Right atrium auricular region (tissue), 2 donors: ENCODE results near the gene ACSBG1. TPM values are rescaled to one million over a fixed set of nuclear protein-coding genes. Genes with fewer than 3 reads are reported as not detected.

ENCODE experiments used
- DNase-seq: peaks from one replicate; pipeline ENCODE4 v3.0.0-alpha.2; 2019; ENCODE audit warnings: low spot score
- H3K27ac ChIP-seq, 2 donors: fragments of 200-600 bp; sonication (generic); 1 replicate in 1 of 2; 2 replicates in 1 of 2; pipeline ENCODE4 v1.5.1; 2016 to 2019
- H3K27me3 ChIP-seq, 2 donors: fragments of 200-600 bp; sonication (generic); one replicate each; pipeline versions ENCODE4 v1.5.1 to v1.6.0; 2017 to 2019
- H3K36me3 ChIP-seq: fragments of 200-600 bp; sonication (generic); one replicate; pipeline ENCODE4 v1.5.1; 2016
- H3K4me1 ChIP-seq, 2 donors: fragments of 200-600 bp; sonication (generic); one replicate each; pipeline versions ENCODE4 v1.5.1 to v1.6.0; 2017 to 2019
- H3K4me3 ChIP-seq, 2 donors: fragments of 200-600 bp; sonication (generic); 1 replicate in 1 of 2; 2 replicates in 1 of 2; pipeline ENCODE4 v1.5.1; 2017 to 2019; ENCODE audit warnings: mild to moderate bottlenecking in 1 of 2, moderate library complexity in 1 of 2
- H3K9me3 ChIP-seq, 2 donors: fragments of 200-600 bp; sonication (generic); one replicate each; pipeline ENCODE4 v1.5.1; 2019
- total RNA-seq, 2 donors: library from RNA; depleted of rRNA; stranded (reverse); fragments of >200 nt; gene quantifications; one replicate each; pipeline ENCODE4 v1.1.0, GENCODE V29; 2016
- TF ChIP-seq, protein P1 (sequence below), 2 donors: fragments of 200-600 bp; sonication (generic); IDR thresholded peaks; one replicate each; pipeline ENCODE4 v1.5.1; 2019; ENCODE audit warnings: antibody characterized with exemption in 2 of 2

Gene ACSBG1
- total RNA-seq, 2 donors from 2014 or later = not detected

DNA sequence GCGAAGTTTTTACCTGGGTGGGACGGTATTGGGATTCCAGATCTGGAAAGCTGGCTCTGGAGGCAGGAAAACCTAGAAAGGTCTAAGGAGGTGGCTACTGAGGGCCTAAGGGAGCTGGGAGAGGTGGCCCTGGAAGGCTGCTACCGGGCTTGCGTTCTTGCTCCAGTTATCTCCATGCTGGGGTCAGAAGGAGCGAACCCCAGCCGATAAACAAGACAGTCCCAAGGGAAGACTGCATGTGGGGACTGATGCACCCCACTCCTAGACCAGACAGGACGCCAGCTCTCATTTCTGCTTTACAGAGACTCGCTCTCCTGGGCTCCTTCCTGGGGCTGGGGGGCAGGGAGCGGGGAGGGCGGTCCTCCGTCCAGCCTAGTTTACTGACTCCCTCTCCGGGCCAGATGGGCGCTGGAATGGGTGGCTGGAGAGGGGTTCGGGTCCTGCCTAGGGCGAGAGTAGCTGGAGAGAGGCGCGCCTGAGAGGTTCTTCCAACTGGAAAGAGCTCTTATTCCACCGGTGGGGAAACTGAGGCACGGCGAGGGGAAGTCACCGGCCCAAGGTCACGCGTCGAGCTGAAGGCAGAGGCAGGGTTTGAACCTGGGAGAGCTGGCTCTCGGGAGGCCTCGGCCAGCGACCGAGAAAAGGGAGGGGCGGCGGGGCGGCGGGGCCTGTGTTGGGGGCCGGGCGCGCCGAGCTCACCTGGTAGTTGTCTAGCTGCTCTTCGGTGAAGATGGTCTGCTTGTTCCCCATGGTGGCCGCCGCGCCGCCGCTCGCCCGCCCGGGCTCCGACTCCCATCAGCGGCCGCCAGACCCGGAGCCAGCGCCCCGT, 103.7 kb downstream of the ACSBG1 start:
- no peak for DNase-seq
- Histone ChIP-seq H3K9me3 (no peaks in the 10 kb centered on the region), H3K36me3 (no peaks in the 10 kb centered on the region), H3K4me1 (peaks cover 0 to 21% of the 10 kb centered on the region in 2 donors), H3K27ac (peak overlapping the region; percentile 89 to 90), H3K4me3 (peak overlapping the region; percentile 64 to 81), H3K27me3 (no peaks in the 10 kb centered on the region)
- TF ChIP-seq, protein P1, sequence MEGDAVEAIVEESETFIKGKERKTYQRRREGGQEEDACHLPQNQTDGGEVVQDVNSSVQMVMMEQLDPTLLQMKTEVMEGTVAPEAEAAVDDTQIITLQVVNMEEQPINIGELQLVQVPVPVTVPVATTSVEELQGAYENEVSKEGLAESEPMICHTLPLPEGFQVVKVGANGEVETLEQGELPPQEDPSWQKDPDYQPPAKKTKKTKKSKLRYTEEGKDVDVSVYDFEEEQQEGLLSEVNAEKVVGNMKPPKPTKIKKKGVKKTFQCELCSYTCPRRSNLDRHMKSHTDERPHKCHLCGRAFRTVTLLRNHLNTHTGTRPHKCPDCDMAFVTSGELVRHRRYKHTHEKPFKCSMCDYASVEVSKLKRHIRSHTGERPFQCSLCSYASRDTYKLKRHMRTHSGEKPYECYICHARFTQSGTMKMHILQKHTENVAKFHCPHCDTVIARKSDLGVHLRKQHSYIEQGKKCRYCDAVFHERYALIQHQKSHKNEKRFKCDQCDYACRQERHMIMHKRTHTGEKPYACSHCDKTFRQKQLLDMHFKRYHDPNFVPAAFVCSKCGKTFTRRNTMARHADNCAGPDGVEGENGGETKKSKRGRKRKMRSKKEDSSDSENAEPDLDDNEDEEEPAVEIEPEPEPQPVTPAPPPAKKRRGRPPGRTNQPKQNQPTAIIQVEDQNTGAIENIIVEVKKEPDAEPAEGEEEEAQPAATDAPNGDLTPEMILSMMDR (IDR thresholded peaks at IDR 0.05) = no peak

DNA sequence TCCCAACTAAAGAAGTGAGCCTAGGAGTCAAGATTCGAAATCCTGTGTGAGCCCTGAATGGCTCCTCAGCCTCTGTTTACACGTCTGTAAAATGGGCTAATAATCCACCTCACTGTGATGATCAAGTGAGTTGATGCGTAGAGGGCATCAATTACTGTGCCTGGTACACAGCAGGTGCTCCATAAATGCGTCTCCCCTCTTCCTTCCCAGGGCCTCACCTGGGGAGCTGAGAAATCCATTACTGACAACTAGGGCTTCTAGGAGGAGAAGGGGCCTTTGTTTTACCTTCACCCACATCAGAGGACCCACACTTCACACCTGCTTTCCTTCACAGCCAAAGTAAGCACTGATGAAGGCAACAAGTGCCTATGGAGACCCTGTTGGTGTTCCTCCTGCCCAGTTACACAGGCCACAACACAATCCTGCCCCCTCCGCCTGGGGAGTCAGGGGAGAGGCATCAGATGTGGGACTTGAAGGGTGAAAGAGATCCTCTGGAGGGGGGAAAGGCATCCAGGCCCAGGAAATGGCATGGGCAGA, 104.5 kb downstream of the ACSBG1 start:
- H3K27me3 ChIP-seq = no peaks in the 10 kb centered on the region
- TF ChIP-seq, protein P1 (IDR thresholded peaks at IDR 0.05) = no peak
- no peak for DNase-seq
- H3K36me3 ChIP-seq = no peaks in the 10 kb centered on the region
- H3K4me3 ChIP-seq = no peak overlapping the region
- no peaks in the 10 kb centered on the region for H3K9me3 ChIP-seq
- peaks cover 0 to 21% of the 10 kb centered on the region in 2 donors for H3K4me1 ChIP-seq
- H3K27ac ChIP-seq = peak overlapping the region; percentile 89 to 90

DNA sequence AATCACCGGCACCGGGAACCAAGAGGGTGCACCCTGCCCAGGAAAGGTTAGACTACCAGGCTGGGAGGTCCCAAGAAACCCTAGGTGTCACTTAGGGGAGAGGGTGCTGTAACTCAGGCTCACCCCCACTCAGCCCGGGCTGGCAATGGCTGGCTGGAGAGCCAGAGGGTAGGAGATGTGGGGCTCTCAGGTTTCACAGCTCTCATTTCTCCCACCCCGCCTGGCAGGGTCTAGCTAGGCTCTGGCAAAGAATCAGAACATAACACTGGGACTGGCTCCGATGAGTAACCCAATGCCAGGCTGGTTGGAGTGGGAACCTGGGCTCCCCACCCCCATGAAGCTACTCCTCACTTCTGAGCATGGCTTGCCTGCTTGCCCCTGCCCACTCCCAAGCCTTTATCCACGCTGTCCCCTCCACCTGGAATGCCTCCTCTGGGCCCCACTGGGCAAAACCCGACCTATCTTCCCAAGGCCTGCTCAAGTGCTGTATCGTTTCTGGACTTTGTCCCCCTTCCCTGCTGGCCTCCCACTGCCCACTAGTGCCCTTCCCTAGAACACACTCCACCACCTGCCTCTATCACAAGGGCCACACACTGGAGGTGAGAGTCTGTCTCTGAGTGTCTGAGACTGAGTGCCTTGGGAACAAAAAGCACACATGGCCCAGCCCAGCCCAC, 105.2 kb downstream of the ACSBG1 start:
- Histone ChIP-seq H3K27ac (peak overlapping the region; percentile 59 to 89), H3K4me3 (no peak overlapping the region)

DNA sequence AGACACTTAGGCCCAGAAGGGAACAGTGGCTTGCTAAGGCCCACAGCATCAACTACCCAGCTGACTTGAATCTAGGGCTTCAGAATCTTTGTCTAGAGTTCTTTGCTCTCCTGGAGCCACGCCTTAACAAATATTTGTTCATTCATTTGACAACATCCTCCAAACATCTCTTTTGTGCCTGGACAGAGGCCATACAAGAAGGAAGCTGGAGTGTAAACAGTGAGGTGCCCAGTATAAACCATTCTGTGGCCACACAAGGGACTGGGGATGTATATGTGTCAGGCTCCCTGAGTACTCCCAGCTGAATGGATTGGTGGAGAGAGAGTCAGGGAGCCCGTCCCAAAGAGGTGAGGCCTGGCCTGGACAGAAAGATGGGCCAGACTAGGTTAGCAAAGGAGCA, 106.5 kb downstream of the ACSBG1 start:
- H3K4me3 ChIP-seq = no peak overlapping the region
- TF ChIP-seq, protein P1 (IDR thresholded peaks at IDR 0.05) = no peak
- no peaks in the 10 kb centered on the region for H3K36me3 ChIP-seq
- H3K27me3 ChIP-seq = no peaks in the 10 kb centered on the region
- no peak overlapping the region for H3K27ac ChIP-seq
- H3K9me3 ChIP-seq = no peaks in the 10 kb centered on the region
- no peak for DNase-seq
- peaks cover 0 to 21% of the 10 kb centered on the region in 2 donors for H3K4me1 ChIP-seq

More for the DNA sequence above, 105.2 kb downstream of the ACSBG1 start:
- no peak for DNase-seq
- Histone ChIP-seq H3K36me3 (no peaks in the 10 kb centered on the region), H3K27me3 (no peaks in the 10 kb centered on the region), H3K4me1 (peaks cover 0 to 21% of the 10 kb centered on the region in 2 donors), H3K9me3 (no peaks in the 10 kb centered on the region)
- TF ChIP-seq, protein P1 (IDR thresholded peaks at IDR 0.05) = no peak

DNA sequence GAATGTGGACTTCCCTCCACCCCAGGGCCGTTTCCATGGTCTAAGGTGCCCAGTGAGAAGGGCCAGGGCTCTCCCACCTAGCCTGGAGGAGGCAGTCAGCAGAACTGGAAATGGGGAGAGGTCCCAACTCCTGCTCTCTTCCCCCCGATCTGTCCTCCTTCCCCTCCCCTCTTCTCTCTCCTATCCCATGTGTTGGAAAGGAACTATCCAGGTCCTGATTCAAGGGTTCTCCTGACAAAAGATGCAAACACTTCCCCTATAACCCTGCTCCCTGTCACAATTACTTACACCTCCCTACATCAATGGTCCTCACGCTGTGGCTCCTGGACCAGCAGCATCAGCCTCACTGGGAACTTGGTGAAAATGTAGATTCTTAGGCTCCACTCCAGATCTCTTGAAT, 109.1 kb downstream of the ACSBG1 start:
- H3K4me1 ChIP-seq = peaks cover 0 to 11% of the 10 kb centered on the region in 2 donors
- no peak overlapping the region for H3K27ac ChIP-seq
- no peaks in the 10 kb centered on the region for H3K36me3 ChIP-seq
- no peaks in the 10 kb centered on the region for H3K27me3 ChIP-seq
- TF ChIP-seq, protein P1 (IDR thresholded peaks at IDR 0.05) = no peak
- no peak overlapping the region for H3K4me3 ChIP-seq
- no peaks in the 10 kb centered on the region for H3K9me3 ChIP-seq
- DNase-seq = no peak
